Astrocyte (in vitro differentiated cells and primary cell): Measurements from ENCODE around the gene CCND1. TPM values are rescaled to one million over a fixed set of nuclear protein-coding genes. Genes with fewer than 3 reads are reported as not detected.

Source experiments
- DNase-seq: peaks from one replicate; pipeline ENCODE4 v3.0.0-alpha.2; 2010; ENCODE audit warnings: low read depth
- FAIRE-seq: peaks from 2 replicates; lab custom pipeline; 2011; peaks lifted over from hg19 to GRCh38; lab: Jason Lieb, UNC
- H2AFZ ChIP-seq: 2 replicates; pipeline ENCODE4 v1.6.0; 2012; ENCODE audit warnings: low read depth, low read length, inconsistent platforms
- H3K27ac ChIP-seq: 2 replicates; pipeline ENCODE4 v1.5.1; 2011; ENCODE audit warnings: low read depth, low read length, inconsistent platforms
- H3K27me3 ChIP-seq: 2 replicates; pipeline ENCODE4 v1.6.0; 2011; ENCODE audit warnings: low read length, inconsistent platforms; ENCODE audit not compliant: insufficient read depth
- H3K36me3 ChIP-seq: 2 replicates; pipeline ENCODE4 v1.5.1; 2011; ENCODE audit warnings: low read length, inconsistent platforms; ENCODE audit not compliant: insufficient read depth
- H3K4me1 ChIP-seq: 2 replicates; pipeline ENCODE4 v1.5.1; 2011; ENCODE audit warnings: low read length, inconsistent platforms; ENCODE audit not compliant: insufficient read depth
- H3K4me2 ChIP-seq: 2 replicates; pipeline ENCODE4 v1.6.0; 2012; ENCODE audit warnings: low read length, inconsistent platforms
- H3K4me3 ChIP-seq: 2 replicates; pipeline ENCODE4 v1.5.1; 2011; ENCODE audit warnings: low read depth, mild to moderate bottlenecking, low read length, inconsistent platforms; ENCODE audit not compliant: insufficient read depth
- H3K79me2 ChIP-seq: 2 replicates; pipeline ENCODE4 v1.6.0; 2012; ENCODE audit warnings: mild to moderate bottlenecking, low read length, inconsistent platforms; ENCODE audit not compliant: insufficient read depth
- H3K9ac ChIP-seq: 2 replicates; pipeline ENCODE4 v1.6.0; 2012; ENCODE audit warnings: mild to moderate bottlenecking, low read length, inconsistent platforms
- H3K9me3 ChIP-seq: 2 replicates; pipeline ENCODE4 v1.5.1; 2012; ENCODE audit warnings: low read depth, mild to moderate bottlenecking, low read length, inconsistent platforms; ENCODE audit not compliant: insufficient read depth
- H4K20me1 ChIP-seq: 2 replicates; pipeline ENCODE4 v1.6.0; 2012; ENCODE audit warnings: low read length, inconsistent platforms; ENCODE audit not compliant: insufficient read depth
- H3K27ac Mint-ChIP-seq: one replicate; pipeline ENCODE4 v1.8.0; 2021; ENCODE audit warnings: mild to moderate bottlenecking, mixed read lengths; ENCODE audit not compliant: unreplicated experiment
- H3K27me3 Mint-ChIP-seq: one replicate; pipeline ENCODE4 v1.8.0; 2021; ENCODE audit warnings: low read depth, mixed read lengths; ENCODE audit not compliant: unreplicated experiment
- H3K36me3 Mint-ChIP-seq: one replicate; pipeline ENCODE4 v1.8.0; 2021; ENCODE audit warnings: low read depth, mixed read lengths; ENCODE audit not compliant: unreplicated experiment
- H3K4me1 Mint-ChIP-seq: one replicate; pipeline ENCODE4 v1.8.0; 2021; ENCODE audit warnings: low read depth, mixed read lengths; ENCODE audit not compliant: unreplicated experiment
- H3K4me3 Mint-ChIP-seq: one replicate; pipeline ENCODE4 v1.8.0; 2021; ENCODE audit warnings: mild to moderate bottlenecking, moderate library complexity, mixed read lengths; ENCODE audit not compliant: unreplicated experiment
- H3K9me3 Mint-ChIP-seq: one replicate; pipeline ENCODE4 v1.8.0; 2021; ENCODE audit warnings: mild to moderate bottlenecking, mixed read lengths; ENCODE audit not compliant: unreplicated experiment
- EZH2 ChIP-seq: IDR thresholded peaks from 2 replicates; pipeline ENCODE4 v1.6.1; 2012; ENCODE audit warnings: mild to moderate bottlenecking, low read length, inconsistent platforms; ENCODE audit not compliant: insufficient read depth
- total RNA-seq: library from RNA; stranded (reverse); gene quantifications from 2 replicates; pipeline ENCODE4 v1.2.1, GENCODE V29; 2021
- TF ChIP-seq, protein P1 (sequence below): IDR thresholded peaks from 2 replicates; pipeline ENCODE4 v1.5.1; 2011; ENCODE audit warnings: low read depth, mild to moderate bottlenecking, inconsistent platforms, low read length, moderate library complexity; ENCODE audit not compliant: insufficient read depth

The CCND1 gene
- total RNA-seq, 1 donor from 2014 or later = 482 TPM

DNA sequence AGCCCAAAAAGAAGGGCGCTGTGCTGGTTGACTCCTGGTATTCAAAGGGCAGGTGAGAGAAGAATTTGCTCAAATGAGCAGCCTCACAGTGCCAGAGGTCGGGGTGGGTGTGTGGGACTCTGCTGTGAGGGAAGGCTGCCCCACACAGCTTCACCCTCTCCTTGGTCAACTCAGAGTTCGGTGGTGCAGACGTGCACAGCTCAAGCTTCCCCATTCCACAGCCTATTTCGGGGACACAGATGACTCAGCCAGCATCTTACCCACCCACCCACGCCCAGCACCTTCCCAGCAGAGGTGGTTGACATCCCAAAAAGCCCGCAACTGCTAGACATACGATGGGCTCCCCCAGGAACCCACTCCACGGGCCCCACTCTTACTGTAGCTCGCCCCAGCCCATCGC lies 46.5 kb upstream of the CCND1 start:
- Mint-ChIP-seq H3K27me3 (peaks cover 10% of the 10 kb centered on the region), H3K4me1 (no peaks in the 10 kb centered on the region), H3K27ac (no peak overlapping the region), H3K9me3 (peaks cover 6% of the 10 kb centered on the region), H3K36me3 (peaks cover 2% of the 10 kb centered on the region), H3K4me3 (no peak overlapping the region)
- peaks cover 3% of the 10 kb centered on the region for H3K9me3 ChIP-seq
- H3K27me3 ChIP-seq = no peaks in the 10 kb centered on the region
- H3K27ac ChIP-seq = no peak overlapping the region
- TF ChIP-seq EZH2 = no peak
- TF ChIP-seq, protein P1, sequence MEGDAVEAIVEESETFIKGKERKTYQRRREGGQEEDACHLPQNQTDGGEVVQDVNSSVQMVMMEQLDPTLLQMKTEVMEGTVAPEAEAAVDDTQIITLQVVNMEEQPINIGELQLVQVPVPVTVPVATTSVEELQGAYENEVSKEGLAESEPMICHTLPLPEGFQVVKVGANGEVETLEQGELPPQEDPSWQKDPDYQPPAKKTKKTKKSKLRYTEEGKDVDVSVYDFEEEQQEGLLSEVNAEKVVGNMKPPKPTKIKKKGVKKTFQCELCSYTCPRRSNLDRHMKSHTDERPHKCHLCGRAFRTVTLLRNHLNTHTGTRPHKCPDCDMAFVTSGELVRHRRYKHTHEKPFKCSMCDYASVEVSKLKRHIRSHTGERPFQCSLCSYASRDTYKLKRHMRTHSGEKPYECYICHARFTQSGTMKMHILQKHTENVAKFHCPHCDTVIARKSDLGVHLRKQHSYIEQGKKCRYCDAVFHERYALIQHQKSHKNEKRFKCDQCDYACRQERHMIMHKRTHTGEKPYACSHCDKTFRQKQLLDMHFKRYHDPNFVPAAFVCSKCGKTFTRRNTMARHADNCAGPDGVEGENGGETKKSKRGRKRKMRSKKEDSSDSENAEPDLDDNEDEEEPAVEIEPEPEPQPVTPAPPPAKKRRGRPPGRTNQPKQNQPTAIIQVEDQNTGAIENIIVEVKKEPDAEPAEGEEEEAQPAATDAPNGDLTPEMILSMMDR = no peak
- H3K9ac ChIP-seq = no peak overlapping the region
- H4K20me1 ChIP-seq = no peaks in the 10 kb centered on the region
- DNase-seq = no peak
- H3K4me3 ChIP-seq = no peak overlapping the region
- FAIRE-seq = no peak
- no peaks in the 10 kb centered on the region for H3K4me1 ChIP-seq
- no peak overlapping the region for H2AFZ ChIP-seq
- H3K36me3 ChIP-seq = no peaks in the 10 kb centered on the region
- H3K4me2 ChIP-seq = no peak overlapping the region
- H3K79me2 ChIP-seq = no peaks in the 10 kb centered on the region

DNA sequence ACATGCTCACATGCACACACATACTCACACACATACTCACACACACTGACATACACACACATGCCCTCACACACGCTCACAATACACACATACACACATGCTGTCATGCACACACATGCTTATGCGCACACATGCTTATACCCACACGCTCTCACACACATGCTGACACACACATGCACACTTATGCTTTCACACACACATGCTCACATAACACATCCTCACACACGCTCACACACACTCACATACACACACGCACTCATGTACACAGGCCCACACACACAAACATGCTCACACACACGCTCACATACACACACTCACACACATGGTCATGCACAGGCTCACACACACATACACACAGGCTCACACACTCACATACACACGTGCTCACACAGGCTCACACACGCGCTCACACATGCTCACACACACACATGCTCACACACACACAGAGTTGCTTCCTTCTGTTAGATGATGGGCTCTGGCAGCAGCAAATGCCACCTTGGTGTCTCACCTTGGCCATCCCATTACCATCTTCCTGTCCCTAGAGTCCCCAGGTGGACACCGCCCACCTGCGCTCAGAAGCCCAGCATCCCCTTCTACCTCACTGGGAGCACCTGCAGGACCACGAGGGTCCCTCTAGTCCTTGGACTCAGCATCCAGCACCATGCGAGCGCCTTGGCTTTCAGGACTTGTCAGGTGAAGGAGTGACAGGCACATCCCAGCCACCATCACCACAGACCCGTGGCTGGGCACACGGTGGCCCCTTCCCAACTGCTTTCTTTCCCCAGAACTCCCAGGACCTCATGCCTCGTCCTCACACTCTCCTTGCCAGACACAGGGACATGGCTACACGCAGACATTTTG lies 44.9 kb upstream of the CCND1 start:
- Mint-ChIP-seq H3K27ac (no peak overlapping the region), H3K9me3 (peaks cover 5% of the 10 kb centered on the region), H3K36me3 (peaks cover 2% of the 10 kb centered on the region), H3K4me1 (no peaks in the 10 kb centered on the region), H3K27me3 (peaks cover 22% of the 10 kb centered on the region), H3K4me3 (no peak overlapping the region)
- Histone ChIP-seq H3K4me3 (no peak overlapping the region), H3K36me3 (no peaks in the 10 kb centered on the region), H3K9ac (no peak overlapping the region), H4K20me1 (no peaks in the 10 kb centered on the region), H2AFZ (no peak overlapping the region), H3K4me1 (no peaks in the 10 kb centered on the region), H3K79me2 (no peaks in the 10 kb centered on the region), H3K27me3 (no peaks in the 10 kb centered on the region), H3K9me3 (peaks cover 3% of the 10 kb centered on the region), H3K4me2 (no peak overlapping the region), H3K27ac (no peak overlapping the region)
- FAIRE-seq = no peak
- TF ChIP-seq, protein P1 = no peak
- no peak for TF ChIP-seq EZH2
- no peak for DNase-seq

GRCh38 chr11:69598147-69598546 lies 42.8 kb upstream of the CCND1 start:
- no peak overlapping the region for H3K27ac Mint-ChIP-seq
- DNase-seq = no peak

More at GRCh38 chr11:69598147-69598546, 42.8 kb upstream of the CCND1 start:
- FAIRE-seq = no peak
- H2AFZ ChIP-seq = no peak overlapping the region
- peaks cover 3% of the 10 kb centered on the region for H3K9me3 ChIP-seq
- no peak overlapping the region for H3K4me3 Mint-ChIP-seq
- H3K79me2 ChIP-seq = no peaks in the 10 kb centered on the region
- H3K4me2 ChIP-seq = no peak overlapping the region
- no peaks in the 10 kb centered on the region for H3K36me3 ChIP-seq
- no peak overlapping the region for H3K9ac ChIP-seq
- no peaks in the 10 kb centered on the region for H3K4me1 Mint-ChIP-seq
- no peaks in the 10 kb centered on the region for H3K27me3 ChIP-seq
- TF ChIP-seq, protein P1 = no peak
- no peak for TF ChIP-seq EZH2
- peaks cover 2% of the 10 kb centered on the region for H3K36me3 Mint-ChIP-seq
- peaks cover 11% of the 10 kb centered on the region for H3K9me3 Mint-ChIP-seq
- H3K4me1 ChIP-seq = no peaks in the 10 kb centered on the region
- H3K27me3 Mint-ChIP-seq = peaks cover 39% of the 10 kb centered on the region
- H4K20me1 ChIP-seq = no peaks in the 10 kb centered on the region
- no peak overlapping the region for H3K27ac ChIP-seq
- no peak overlapping the region for H3K4me3 ChIP-seq
